HG03045 (cell line): ENCODE measurements around the gene MTMR12.
A peak's percentile ranks its signal among the peaks of the same experiment; 100 is the strongest.
"Not testable (repeated sequence)": the region's sequence is repeated elsewhere in the genome, so short reads cannot be mapped to it uniquely, and the experiment has no call there.

ENCODE experiments used
- ATAC-seq: cut with Tn5 transposase; IDR thresholded peaks from one replicate; pipeline ENCODE4 v1.9.1; 2021; ENCODE audit warnings: mild to moderate bottlenecking, moderate library complexity; ENCODE audit not compliant: unreplicated experiment

MTMR12 gene

GRCh38 chr5:32244017-32244416 is 68.7 kb downstream of the MTMR12 start:
- no peak for ATAC-seq

GRCh38 chr5:32241034-32241783 is 71.5 kb downstream of the MTMR12 start:
- ATAC-seq = no peak

GRCh38 chr5:32239385-32239784 is 73.4 kb downstream of the MTMR12 start:
- no peak for ATAC-seq

GRCh38 chr5:32233696-32234447 is 78.9 kb downstream of the MTMR12 start:
- no peak for ATAC-seq

- no peak for ATAC-seq
Observed at GRCh38 chr5:32233220-32233695, 79.5 kb downstream of the MTMR12 start.

- ATAC-seq = peak; percentile 82
Observed at GRCh38 chr5:32232441-32233219, 80.1 kb downstream of the MTMR12 start.

GRCh38 chr5:32231929-32232328 is 80.8 kb downstream of the MTMR12 start:
- peak; percentile 17 for ATAC-seq

- no peak for ATAC-seq
Observed at GRCh38 chr5:32231241-32231640, 81.5 kb downstream of the MTMR12 start.

GRCh38 chr5:32230356-32231099 is 82.2 kb downstream of the MTMR12 start:
- ATAC-seq = no peak

- ATAC-seq = no peak
Observed at GRCh38 chr5:32229586-32229985, 83.2 kb downstream of the MTMR12 start.

GRCh38 chr5:32228816-32229215 is 83.9 kb downstream of the MTMR12 start:
- ATAC-seq = no peak

- no peak for ATAC-seq
Observed at GRCh38 chr5:32225445-32225844, 87.3 kb downstream of the MTMR12 start.

GRCh38 chr5:32223972-32224609 is 88.6 kb downstream of the MTMR12 start:
- no peak for ATAC-seq

- ATAC-seq = no peak
Observed at GRCh38 chr5:32222723-32223470, 89.8 kb downstream of the MTMR12 start.

GRCh38 chr5:32217886-32218396 is 94.8 kb downstream of the MTMR12 start:
- ATAC-seq = no peak

GRCh38 chr5:32214344-32214743 is 98.4 kb downstream of the MTMR12 start:
- ATAC-seq = not testable (repeated sequence)

GRCh38 chr5:32210151-32210550 is 102.6 kb downstream of the MTMR12 start:
- ATAC-seq = no peak

GRCh38 chr5:32208837-32209236 is 103.9 kb downstream of the MTMR12 start:
- ATAC-seq = not testable (repeated sequence)

- ATAC-seq = no peak
Observed at GRCh38 chr5:32207355-32207634, 105.4 kb downstream of the MTMR12 start.
